ENCODE data around the gene LCN1. TPM values are rescaled to one million over a fixed set of nuclear protein-coding genes. Genes with fewer than 3 reads are reported as not detected.

Gene LCN1
- total RNA-seq, 1 experiment from 2014 or later = not detected

DNA sequence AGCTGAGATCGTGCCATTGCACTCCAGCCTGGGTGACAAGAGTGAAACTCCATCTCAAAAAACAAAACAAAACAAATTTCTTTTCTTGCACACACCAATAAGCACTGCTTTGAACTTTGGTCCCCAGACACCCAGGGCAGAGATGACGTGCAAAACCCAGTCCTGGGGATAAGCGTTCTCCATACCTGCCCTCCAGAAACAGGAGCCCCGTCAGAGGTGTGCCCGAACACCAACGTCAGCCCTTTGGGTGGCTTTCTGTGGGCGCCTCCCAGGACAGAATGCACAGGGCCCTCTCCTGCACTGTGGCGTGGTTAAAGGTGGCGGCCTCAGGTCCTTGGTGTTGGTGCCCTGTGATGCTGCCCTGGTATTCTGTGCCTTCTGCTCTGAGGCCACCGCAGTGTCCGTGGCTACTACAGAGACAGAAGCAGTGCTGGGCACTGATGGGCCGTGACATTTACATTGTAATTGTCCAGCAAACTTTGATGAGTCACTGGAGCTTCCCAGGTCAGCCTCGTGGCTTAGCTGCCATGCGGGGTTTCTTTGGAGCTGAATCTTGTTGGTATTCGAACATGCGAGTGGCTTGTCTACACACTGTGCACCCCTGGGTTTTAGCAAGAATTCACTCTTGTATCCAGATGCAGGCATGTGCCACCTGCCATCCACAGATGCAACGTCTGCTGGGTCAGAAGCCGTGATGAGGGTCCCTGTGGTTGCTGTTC, 31.9 kb upstream of the LCN1 start:
- POLR2A ChIA-PET (ENCODE audit: unreplicated experiment) = no interaction called here
- no peaks in the 10 kb centered on the region for H3K9me2 ChIP-seq (replicated peaks; ENCODE audit: low read length)
- TF ChIP-seq EZH2phosphoT487 (IDR thresholded peaks at IDR 0.05; ENCODE audit: borderline replicate concordance, low read length) (no peak), EZH2 (IDR thresholded peaks at IDR 0.05; ENCODE audit: low read length, unreplicated experiment) (no peak)
- TF ChIP-seq, protein P1, sequence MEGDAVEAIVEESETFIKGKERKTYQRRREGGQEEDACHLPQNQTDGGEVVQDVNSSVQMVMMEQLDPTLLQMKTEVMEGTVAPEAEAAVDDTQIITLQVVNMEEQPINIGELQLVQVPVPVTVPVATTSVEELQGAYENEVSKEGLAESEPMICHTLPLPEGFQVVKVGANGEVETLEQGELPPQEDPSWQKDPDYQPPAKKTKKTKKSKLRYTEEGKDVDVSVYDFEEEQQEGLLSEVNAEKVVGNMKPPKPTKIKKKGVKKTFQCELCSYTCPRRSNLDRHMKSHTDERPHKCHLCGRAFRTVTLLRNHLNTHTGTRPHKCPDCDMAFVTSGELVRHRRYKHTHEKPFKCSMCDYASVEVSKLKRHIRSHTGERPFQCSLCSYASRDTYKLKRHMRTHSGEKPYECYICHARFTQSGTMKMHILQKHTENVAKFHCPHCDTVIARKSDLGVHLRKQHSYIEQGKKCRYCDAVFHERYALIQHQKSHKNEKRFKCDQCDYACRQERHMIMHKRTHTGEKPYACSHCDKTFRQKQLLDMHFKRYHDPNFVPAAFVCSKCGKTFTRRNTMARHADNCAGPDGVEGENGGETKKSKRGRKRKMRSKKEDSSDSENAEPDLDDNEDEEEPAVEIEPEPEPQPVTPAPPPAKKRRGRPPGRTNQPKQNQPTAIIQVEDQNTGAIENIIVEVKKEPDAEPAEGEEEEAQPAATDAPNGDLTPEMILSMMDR (conservative IDR thresholded peaks at IDR 0.05; ENCODE audit: low read depth, low read length) = no peak
- H3K79me2 ChIP-seq (ENCODE audit: low read length) = no peaks in the 10 kb centered on the region
- intact Hi-C loops (cut with micrococcal nuclease) = no loop called here
- ATAC-seq (no peak), DNase-seq (no peak)
- no TSS peak for BruUV-seq (replicated peaks)
- H3K4me3 ChIP-seq (ENCODE audit: low read length) = no peak overlapping the region
- H3K9me3 ChIP-seq (ENCODE audit: low read length) = no peaks in the 10 kb centered on the region
- no peaks in the 10 kb centered on the region for H3K36me3 ChIP-seq (ENCODE audit: low read depth, low read length)
- H3K9ac ChIP-seq (ENCODE audit: low read length) = no peak overlapping the region
- H2AFZ ChIP-seq (ENCODE audit: low read length) = no peak overlapping the region
- H3K4me1 ChIP-seq (ENCODE audit: insufficient read depth, low read length) = no peaks in the 10 kb centered on the region
- no peak overlapping the region for H3K4me2 ChIP-seq (ENCODE audit: low read length)
- H4K20me1 ChIP-seq (ENCODE audit: low read length) = no peaks in the 10 kb centered on the region
- CTCF ChIA-PET = no interaction called here
- H3K27ac ChIP-seq (ENCODE audit: low read length) = no peak overlapping the region
- H3F3A ChIP-seq (ENCODE audit: low read length, unreplicated experiment) = no peaks in the 10 kb centered on the region
- no peaks in the 10 kb centered on the region for H3K27me3 ChIP-seq (ENCODE audit: low read length)

DNA sequence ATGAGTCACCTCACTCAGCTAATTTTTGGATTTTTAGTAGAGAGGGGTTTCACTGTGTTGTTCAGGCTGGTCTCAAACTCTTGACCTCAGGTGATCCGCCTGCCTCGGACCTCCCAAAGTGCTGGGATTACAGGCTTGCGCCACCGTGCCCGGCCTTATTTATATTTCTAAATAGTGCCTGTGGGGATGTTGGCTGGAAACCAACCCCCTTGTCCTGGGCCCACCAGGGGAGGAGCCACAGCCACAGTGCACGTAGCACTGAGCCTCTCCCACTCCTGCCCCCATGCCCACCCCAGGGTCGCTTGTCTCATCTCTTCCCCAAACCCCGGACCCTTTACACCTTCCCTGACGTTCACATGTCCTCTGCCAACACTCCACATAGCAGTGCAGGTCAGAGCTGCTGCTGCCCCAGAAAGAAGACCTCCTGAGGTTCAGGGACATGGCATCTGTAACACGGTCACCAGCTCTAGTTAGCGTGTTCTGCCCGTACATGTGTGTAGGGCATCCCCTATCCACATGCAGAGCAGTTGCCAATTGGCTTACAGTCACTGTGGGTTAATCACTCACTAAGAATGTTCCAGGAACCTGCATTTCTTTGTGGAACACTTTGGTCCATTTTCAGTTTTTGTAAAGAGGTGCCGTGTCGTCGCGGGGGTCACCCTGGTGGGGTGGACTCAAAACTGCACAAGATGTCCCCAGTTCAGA, 30.9 kb upstream of the LCN1 start:
- H3K4me1 ChIP-seq (ENCODE audit: insufficient read depth, low read length) = no peaks in the 10 kb centered on the region
- H3K27me3 ChIP-seq (ENCODE audit: low read length) = no peaks in the 10 kb centered on the region
- no peaks in the 10 kb centered on the region for H3K9me2 ChIP-seq (replicated peaks; ENCODE audit: low read length)
- no peaks in the 10 kb centered on the region for H3K36me3 ChIP-seq (ENCODE audit: low read depth, low read length)
- no peaks in the 10 kb centered on the region for H4K20me1 ChIP-seq (ENCODE audit: low read length)
- no peak overlapping the region for H3K4me3 ChIP-seq (ENCODE audit: low read length)
- ChIA-PET POLR2A (ENCODE audit: unreplicated experiment) (no interaction called here), CTCF (no interaction called here)
- no peak overlapping the region for H3K27ac ChIP-seq (ENCODE audit: low read length)
- BruUV-seq (replicated peaks) = no TSS peak
- no peaks in the 10 kb centered on the region for H3K9me3 ChIP-seq (ENCODE audit: low read length)
- no peak overlapping the region for H3K4me2 ChIP-seq (ENCODE audit: low read length)
- no peak overlapping the region for H3K9ac ChIP-seq (ENCODE audit: low read length)
- H3F3A ChIP-seq (ENCODE audit: low read length, unreplicated experiment) = no peaks in the 10 kb centered on the region
- no peaks in the 10 kb centered on the region for H3K79me2 ChIP-seq (ENCODE audit: low read length)
- ATAC-seq (no peak), DNase-seq (no peak)
- intact Hi-C loops (cut with micrococcal nuclease) = no loop called here
- no peak overlapping the region for H2AFZ ChIP-seq (ENCODE audit: low read length)
- TF ChIP-seq, protein P1 (conservative IDR thresholded peaks at IDR 0.05; ENCODE audit: low read depth, low read length) = no peak
- TF ChIP-seq EZH2 (IDR thresholded peaks at IDR 0.05; ENCODE audit: low read length, unreplicated experiment) = no peak
- no peak for TF ChIP-seq EZH2phosphoT487 (IDR thresholded peaks at IDR 0.05; ENCODE audit: borderline replicate concordance, low read length)

DNA sequence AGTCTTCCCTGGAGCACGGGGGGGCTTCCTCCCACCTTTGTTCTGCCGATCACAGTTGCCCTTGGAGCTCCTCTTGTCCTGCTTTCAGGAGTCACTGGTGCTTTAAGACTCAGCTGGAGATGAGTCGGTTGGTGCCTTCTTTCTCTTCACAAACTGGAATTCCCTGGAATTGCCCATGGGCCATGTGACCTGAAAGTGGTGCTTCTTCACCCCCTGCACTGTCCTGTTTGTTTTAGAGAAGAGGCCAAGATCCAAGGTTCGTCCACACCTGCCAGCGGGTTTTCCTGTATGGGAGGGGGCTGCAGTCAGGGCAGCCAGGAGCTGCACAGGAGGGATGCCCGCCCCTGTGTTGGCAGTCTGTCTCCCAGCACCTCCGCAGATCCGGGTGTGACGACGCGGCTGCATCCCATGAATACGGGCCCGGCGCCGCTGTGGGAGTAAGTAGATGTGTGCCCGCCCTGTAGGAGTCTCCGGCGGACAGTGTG, 30.2 kb upstream of the LCN1 start:
- Histone ChIP-seq H3K9me2 (replicated peaks; ENCODE audit: low read length) (no peaks in the 10 kb centered on the region), H3K79me2 (ENCODE audit: low read length) (no peaks in the 10 kb centered on the region), H3K9me3 (ENCODE audit: low read length) (no peaks in the 10 kb centered on the region), H3K36me3 (ENCODE audit: low read depth, low read length) (no peaks in the 10 kb centered on the region), H3K4me3 (ENCODE audit: low read length) (no peak overlapping the region), H3F3A (ENCODE audit: low read length, unreplicated experiment) (no peaks in the 10 kb centered on the region), H3K4me2 (ENCODE audit: low read length) (no peak overlapping the region), H3K27me3 (ENCODE audit: low read length) (no peaks in the 10 kb centered on the region), H3K4me1 (ENCODE audit: insufficient read depth, low read length) (0 out of 2 replicates have a peak, but pooled peaks cover under 1% of the 10 kb centered on the region), H2AFZ (ENCODE audit: low read length) (no peak overlapping the region), H3K9ac (ENCODE audit: low read length) (no peak overlapping the region), H4K20me1 (ENCODE audit: low read length) (no peaks in the 10 kb centered on the region), H3K27ac (ENCODE audit: low read length) (no peak overlapping the region)
- no peak for TF ChIP-seq EZH2phosphoT487 (IDR thresholded peaks at IDR 0.05; ENCODE audit: borderline replicate concordance, low read length)
- TF ChIP-seq EZH2 (IDR thresholded peaks at IDR 0.05; ENCODE audit: low read length, unreplicated experiment) = no peak
- TF ChIP-seq, protein P1 (conservative IDR thresholded peaks at IDR 0.05; ENCODE audit: low read depth, low read length) = no peak
- DNase-seq = no peak
- ChIA-PET POLR2A (ENCODE audit: unreplicated experiment) (no interaction called here), CTCF (no interaction called here)
- no peak for ATAC-seq
- intact Hi-C loops (cut with micrococcal nuclease) = no loop called here
- BruUV-seq (replicated peaks) = no TSS peak

Data from PC-3 (cell line).